Lung (tissue), 12 donors: ENCODE measurements around the gene EHD4. TPM values are rescaled to one million over a fixed set of nuclear protein-coding genes. Genes with fewer than 3 reads are reported as not detected.

Experiments used
- ATAC-seq: fragments of 200-7000 bp; cut with Tn5 transposase; one replicate; pipeline ENCODE4 v1.9.1; 2020; ENCODE audit warnings: moderate number of reproducible peaks; ENCODE audit not compliant: insufficient read depth, low FRiP score
- DNase-seq, 3 donors: peaks; one replicate each; pipeline ENCODE4 v3.0.0-alpha.2; 2013 to 2017
- H3K27ac ChIP-seq, 2 donors: one replicate each; pipeline ENCODE4 v1.5.1; 2013; ENCODE audit warnings: mild to moderate bottlenecking in 2 of 2, moderate library complexity in 2 of 2, control low read depth in 1 of 2, inconsistent platforms in 1 of 2, low read depth in 1 of 2, low read length in 1 of 2
- H3K27me3 ChIP-seq, 3 donors: one replicate each; pipeline ENCODE4 v1.5.1; 2013; ENCODE audit warnings: low read length in 2 of 3; ENCODE audit not compliant: control insufficient read depth in 3 of 3, insufficient read depth in 3 of 3
- H3K36me3 ChIP-seq, 4 donors: one replicate each; pipeline ENCODE4 v1.5.1; 2013; ENCODE audit warnings: low read length in 4 of 4, mild to moderate bottlenecking in 1 of 4, moderate library complexity in 1 of 4; ENCODE audit not compliant: control insufficient read depth in 4 of 4, insufficient read depth in 4 of 4
- H3K4me1 ChIP-seq, 5 donors: one replicate each; pipeline ENCODE4 v1.5.1; 2013; ENCODE audit warnings: low read length in 5 of 5, mild to moderate bottlenecking in 2 of 5, moderate library complexity in 1 of 5; ENCODE audit not compliant: control insufficient read depth in 5 of 5, insufficient read depth in 5 of 5
- H3K4me3 ChIP-seq: one replicate; pipeline ENCODE4 v1.5.1; 2013; ENCODE audit warnings: mild to moderate bottlenecking, control low read depth, moderate library complexity
- H3K9ac ChIP-seq, 2 donors: one replicate each; pipeline ENCODE4 v1.5.1; 2013; ENCODE audit warnings: low read length in 2 of 2, control low read depth in 1 of 2; ENCODE audit not compliant: insufficient read depth in 1 of 2
- H3K9me3 ChIP-seq, 4 donors: one replicate each; pipeline ENCODE4 v1.5.1; 2013; ENCODE audit warnings: low read length in 3 of 4, mild to moderate bottlenecking in 1 of 4, moderate library complexity in 1 of 4; ENCODE audit not compliant: control insufficient read depth in 4 of 4, insufficient read depth in 3 of 4
- CTCF ChIP-seq: IDR thresholded peaks from 2 replicates; pipeline ENCODE4 v1.5.1; 2012; ENCODE audit warnings: mild to moderate bottlenecking; ENCODE audit errors: control extremely low read depth, extremely low read depth
- WGBS, 2 donors: extraction: QIAGEN DNeasy Blood & Tissue Kit; methylation state at CpG; one replicate each; pipeline ENCODE4 v1.1.7; 2013; 5-methylcytosine and 5-hydroxymethylcytosine counted together
- polyA plus RNA-seq, 2 donors: library from polyadenylated mRNA; stranded (reverse); fragments of 200-250 nt; gene quantifications; one replicate each; pipeline ENCODE4 v1.2.1, GENCODE V29; 2013
- total RNA-seq, 2 donors: library from RNA; depleted of rRNA in 1 of 2; stranded (reverse); fragments of >200 nt in 1 of 2; gene quantifications; one replicate each; pipeline ENCODE4 v1.2.1, GENCODE V29; 2014 to 2021
- donor health status: control.
- donor health status: control.
- donor health status: Bipolar disorder and iron deficiency.
- donor health status: healthy.
- donor health status: DM: yes; HTN: yes; CAD: no.

EHD4 gene
- total and polyA plus RNA-seq, 4 donors: 16.4 to 36.3 (median 25.9) TPM

GRCh38 chr15:41905036-41905793 lies 67.1 kb downstream of the EHD4 start:
- no peak for DNase-seq
- H3K4me1 ChIP-seq: peaks cover 0 to 3% (median 0%) of the 10 kb centered on the region in 5 donors
- peaks cover 0 to 48% (median 4%) of the 10 kb centered on the region in 4 donors for H3K36me3 ChIP-seq
- peaks cover 0 to 2% (median 0%) of the 10 kb centered on the region in 4 donors for H3K9me3 ChIP-seq
- H3K27ac ChIP-seq: peak overlapping the region in 1 of 2 donors; percentile 26
- no peaks in the 10 kb centered on the region for H3K27me3 ChIP-seq
- TF ChIP-seq CTCF: no peak
- no peak overlapping the region for H3K4me3 ChIP-seq
- H3K9ac ChIP-seq: no peak overlapping the region
- WGBS, 2 donors: 93 to 97% methylated on average over 14 of the region's 14 CpGs
- peak; percentile 8 for ATAC-seq

GRCh38 chr15:41904541-41905005 lies 67.8 kb downstream of the EHD4 start:
- Histone ChIP-seq H3K4me1 (peaks cover 0 to 3% (median 0%) of the 10 kb centered on the region in 5 donors), H3K27me3 (no peaks in the 10 kb centered on the region), H3K9ac (no peak overlapping the region), H3K9me3 (peaks cover 0 to 2% (median 0%) of the 10 kb centered on the region in 4 donors), H3K4me3 (no peak overlapping the region), H3K27ac (peak overlapping the region in 1 of 2 donors; percentile 26), H3K36me3 (peaks cover 0 to 47% (median 4%) of the 10 kb centered on the region in 4 donors)
- ATAC-seq (peak; percentile 32), DNase-seq (peak; percentile 80 to 85 (median 84))
- 18% methylated on average over 6 of the region's 6 CpGs for WGBS, 2 donors
- peak; percentile 86 for TF ChIP-seq CTCF

GRCh38 chr15:41903782-41904181 lies 68.6 kb downstream of the EHD4 start:
- no peaks in the 10 kb centered on the region for H3K27me3 ChIP-seq
- peaks cover 0 to 44% (median 6%) of the 10 kb centered on the region in 4 donors for H3K36me3 ChIP-seq
- no peak for ATAC-seq
- H3K9ac ChIP-seq: no peak overlapping the region
- no peak for DNase-seq
- peaks cover 0 to 2% (median 0%) of the 10 kb centered on the region in 4 donors for H3K9me3 ChIP-seq
- 91 to 96% methylated on average over 13 of the region's 13 CpGs for WGBS, 2 donors
- peak overlapping the region in 1 of 2 donors; percentile 49 for H3K27ac ChIP-seq
- no peak for TF ChIP-seq CTCF
- peaks cover 0 to 3% (median 0%) of the 10 kb centered on the region in 5 donors for H3K4me1 ChIP-seq
- no peak overlapping the region for H3K4me3 ChIP-seq
